ENCODE results near the gene PRKCG.

DNA sequence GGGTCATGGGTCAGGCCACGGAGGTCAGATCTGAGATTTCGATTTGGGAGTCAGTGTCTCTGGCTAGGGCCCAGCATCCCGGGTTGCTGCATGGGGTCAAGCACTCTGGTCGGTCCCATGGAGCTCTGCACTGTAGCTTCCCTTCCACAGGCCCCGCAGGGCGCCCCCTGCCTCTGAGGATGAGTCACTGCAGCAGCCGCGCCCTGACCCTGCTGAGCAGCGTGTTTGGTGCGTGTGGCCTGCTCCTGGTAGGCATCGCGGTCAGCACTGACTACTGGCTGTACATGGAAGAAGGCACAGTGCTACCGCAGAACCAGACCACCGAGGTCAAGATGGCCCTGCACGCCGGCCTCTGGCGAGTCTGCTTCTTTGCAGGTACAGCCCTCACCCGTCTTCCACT, 30.7 kb downstream of the PRKCG start:
- TF ChIP-seq, protein P1, sequence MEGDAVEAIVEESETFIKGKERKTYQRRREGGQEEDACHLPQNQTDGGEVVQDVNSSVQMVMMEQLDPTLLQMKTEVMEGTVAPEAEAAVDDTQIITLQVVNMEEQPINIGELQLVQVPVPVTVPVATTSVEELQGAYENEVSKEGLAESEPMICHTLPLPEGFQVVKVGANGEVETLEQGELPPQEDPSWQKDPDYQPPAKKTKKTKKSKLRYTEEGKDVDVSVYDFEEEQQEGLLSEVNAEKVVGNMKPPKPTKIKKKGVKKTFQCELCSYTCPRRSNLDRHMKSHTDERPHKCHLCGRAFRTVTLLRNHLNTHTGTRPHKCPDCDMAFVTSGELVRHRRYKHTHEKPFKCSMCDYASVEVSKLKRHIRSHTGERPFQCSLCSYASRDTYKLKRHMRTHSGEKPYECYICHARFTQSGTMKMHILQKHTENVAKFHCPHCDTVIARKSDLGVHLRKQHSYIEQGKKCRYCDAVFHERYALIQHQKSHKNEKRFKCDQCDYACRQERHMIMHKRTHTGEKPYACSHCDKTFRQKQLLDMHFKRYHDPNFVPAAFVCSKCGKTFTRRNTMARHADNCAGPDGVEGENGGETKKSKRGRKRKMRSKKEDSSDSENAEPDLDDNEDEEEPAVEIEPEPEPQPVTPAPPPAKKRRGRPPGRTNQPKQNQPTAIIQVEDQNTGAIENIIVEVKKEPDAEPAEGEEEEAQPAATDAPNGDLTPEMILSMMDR (IDR thresholded peaks at IDR 0.05; ENCODE audit: control extremely low read depth in 1 of 3, insufficient read depth in 1 of 3, low read depth in 1 of 3, low read length in 3 of 3): peak; percentile 87 to 97 (median 95)
- no peak for TF ChIP-seq FOSL1 (IDR thresholded peaks at IDR 0.05; ENCODE audit: insufficient read depth, low read depth, low read length)
- TF ChIP-seq HDAC2 (IDR thresholded peaks at IDR 0.05; ENCODE audit: borderline replicate concordance in 1 of 2, low read depth in 2 of 2, low read length in 2 of 2): no peak
- no peak for TF ChIP-seq CHD1 (IDR thresholded peaks at IDR 0.05; ENCODE audit: low read depth, low read length)
- peak; percentile 61 to 70 for TF ChIP-seq RAD21 (IDR thresholded peaks at IDR 0.05 in 1 of 2, conservative IDR thresholded peaks at IDR 0.05 in 1 of 2; ENCODE audit: low read depth in 2 of 2, low read length in 2 of 2)
- no peak for TF ChIP-seq ASH2L (IDR thresholded peaks at IDR 0.05; ENCODE audit: low read length)
- no peak for TF ChIP-seq SIX5 (IDR thresholded peaks at IDR 0.05; ENCODE audit: low read depth, low read length)
- no peak for TF ChIP-seq POLR2AphosphoS5 (IDR thresholded peaks at IDR 0.05; ENCODE audit: low read depth, low read length)
- TF ChIP-seq, protein P2, sequence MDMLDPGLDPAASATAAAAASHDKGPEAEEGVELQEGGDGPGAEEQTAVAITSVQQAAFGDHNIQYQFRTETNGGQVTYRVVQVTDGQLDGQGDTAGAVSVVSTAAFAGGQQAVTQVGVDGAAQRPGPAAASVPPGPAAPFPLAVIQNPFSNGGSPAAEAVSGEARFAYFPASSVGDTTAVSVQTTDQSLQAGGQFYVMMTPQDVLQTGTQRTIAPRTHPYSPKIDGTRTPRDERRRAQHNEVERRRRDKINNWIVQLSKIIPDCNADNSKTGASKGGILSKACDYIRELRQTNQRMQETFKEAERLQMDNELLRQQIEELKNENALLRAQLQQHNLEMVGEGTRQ (IDR thresholded peaks at IDR 0.05; ENCODE audit: low read length): no peak
- TF ChIP-seq, protein P3, sequence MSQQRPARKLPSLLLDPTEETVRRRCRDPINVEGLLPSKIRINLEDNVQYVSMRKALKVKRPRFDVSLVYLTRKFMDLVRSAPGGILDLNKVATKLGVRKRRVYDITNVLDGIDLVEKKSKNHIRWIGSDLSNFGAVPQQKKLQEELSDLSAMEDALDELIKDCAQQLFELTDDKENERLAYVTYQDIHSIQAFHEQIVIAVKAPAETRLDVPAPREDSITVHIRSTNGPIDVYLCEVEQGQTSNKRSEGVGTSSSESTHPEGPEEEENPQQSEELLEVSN (IDR thresholded peaks at IDR 0.05): no peak
- TF ChIP-seq MAFK (IDR thresholded peaks at IDR 0.05; ENCODE audit: low read depth, low read length): no peak
- TF ChIP-seq POLR2A (IDR thresholded peaks at IDR 0.05; ENCODE audit: control extremely low read depth in 1 of 2, low read depth in 2 of 2, low read length in 2 of 2): no peak
